Suprapubic skin (tissue), 4 donors: ENCODE data around the gene CDK5.

ENCODE experiments used
- EP300 ChIP-seq: sonication (generic); formaldehyde crosslinking; IDR thresholded peaks from one replicate; pipeline ENCODE4 v1.6.1; 2017; ENCODE audit warnings: antibody characterized with exemption
- POLR2A ChIP-seq, 2 donors: fragments of 450-650 bp; IDR thresholded peaks; one replicate each; pipeline ENCODE4 v1.6.1; 2017; ENCODE audit warnings: antibody characterized with exemption in 2 of 2, mild to moderate bottlenecking in 2 of 2, moderate library complexity in 2 of 2
- POLR2AphosphoS5 ChIP-seq, 3 donors: sonication (generic); formaldehyde crosslinking; IDR thresholded peaks; one replicate each; pipeline ENCODE4 v1.6.1; 2017; ENCODE audit warnings: antibody characterized with exemption in 3 of 3
- TF ChIP-seq, protein P1 (sequence below), 2 donors: fragments of 200-600 bp in 1 of 2; fragments of 450-650 bp in 1 of 2; sonication (generic) in 1 of 2; IDR thresholded peaks; one replicate each; pipeline ENCODE4 v1.5.1; 2016 to 2019; ENCODE audit warnings: antibody characterized with exemption in 2 of 2, mild to moderate bottlenecking in 1 of 2, moderate library complexity in 1 of 2

DNA sequence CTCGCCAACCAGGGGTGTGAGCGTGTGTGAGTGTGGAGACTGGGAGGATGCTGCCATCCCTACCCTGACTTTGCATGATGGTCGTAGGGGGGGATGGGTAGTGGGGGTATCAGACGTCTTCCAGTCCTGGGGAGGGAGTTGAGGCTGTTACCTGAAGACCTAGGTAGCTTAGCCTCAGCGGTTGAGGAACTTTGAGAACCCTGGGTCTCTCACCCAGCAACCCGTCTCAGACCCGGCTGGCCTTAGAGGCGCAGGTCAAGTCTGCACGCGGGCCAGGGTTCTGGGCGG lies 4.4 kb upstream of the CDK5 start:
- TF ChIP-seq EP300: no peak
- TF ChIP-seq, protein P1, sequence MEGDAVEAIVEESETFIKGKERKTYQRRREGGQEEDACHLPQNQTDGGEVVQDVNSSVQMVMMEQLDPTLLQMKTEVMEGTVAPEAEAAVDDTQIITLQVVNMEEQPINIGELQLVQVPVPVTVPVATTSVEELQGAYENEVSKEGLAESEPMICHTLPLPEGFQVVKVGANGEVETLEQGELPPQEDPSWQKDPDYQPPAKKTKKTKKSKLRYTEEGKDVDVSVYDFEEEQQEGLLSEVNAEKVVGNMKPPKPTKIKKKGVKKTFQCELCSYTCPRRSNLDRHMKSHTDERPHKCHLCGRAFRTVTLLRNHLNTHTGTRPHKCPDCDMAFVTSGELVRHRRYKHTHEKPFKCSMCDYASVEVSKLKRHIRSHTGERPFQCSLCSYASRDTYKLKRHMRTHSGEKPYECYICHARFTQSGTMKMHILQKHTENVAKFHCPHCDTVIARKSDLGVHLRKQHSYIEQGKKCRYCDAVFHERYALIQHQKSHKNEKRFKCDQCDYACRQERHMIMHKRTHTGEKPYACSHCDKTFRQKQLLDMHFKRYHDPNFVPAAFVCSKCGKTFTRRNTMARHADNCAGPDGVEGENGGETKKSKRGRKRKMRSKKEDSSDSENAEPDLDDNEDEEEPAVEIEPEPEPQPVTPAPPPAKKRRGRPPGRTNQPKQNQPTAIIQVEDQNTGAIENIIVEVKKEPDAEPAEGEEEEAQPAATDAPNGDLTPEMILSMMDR (IDR thresholded peaks at IDR 0.05): no peak
- no peak for TF ChIP-seq POLR2AphosphoS5 (IDR thresholded peaks at IDR 0.05)
- TF ChIP-seq POLR2A (IDR thresholded peaks at IDR 0.05): no peak
